OCI-LY7 (cell line): ENCODE data around the gene STAT5A.

ENCODE experiments used
- EZH2phosphoT487 ChIP-seq: fragments of 200-600 bp; sonication (generic); IDR thresholded peaks from 2 replicates; pipeline ENCODE4 v1.6.1; 2018; ENCODE audit warnings: low read depth, borderline replicate concordance, mild to moderate bottlenecking, mixed run types, antibody characterized with exemption, low read length, moderate library complexity, mixed read lengths
- TF ChIP-seq, protein P1 (sequence below): fragments of 200-600 bp; sonication (generic); conservative IDR thresholded peaks from 2 replicates; pipeline ENCODE4 v1.5.1; 2014; ENCODE audit warnings: mild to moderate bottlenecking, antibody characterized with exemption, low read length, moderate library complexity, mixed read lengths

DNA sequence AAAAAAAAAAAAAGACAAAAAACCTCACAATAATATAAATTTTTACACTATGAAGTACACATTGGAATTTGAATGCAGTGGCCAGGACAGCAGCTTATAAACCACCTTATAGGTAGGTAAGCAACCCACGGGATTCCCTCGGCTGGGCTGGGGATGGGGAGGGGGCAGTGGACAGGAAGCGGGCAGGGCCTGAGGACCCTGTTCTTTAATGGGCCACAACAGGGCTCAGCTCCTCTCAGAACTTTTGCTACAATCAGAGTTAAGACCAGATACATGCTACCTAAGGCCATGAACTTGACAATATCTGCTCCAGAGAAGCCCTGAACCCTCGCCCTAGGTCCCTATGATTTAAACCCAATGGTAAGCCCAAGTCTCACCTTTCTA, 25.1 kb downstream of the STAT5A start:
- TF ChIP-seq, protein P1, sequence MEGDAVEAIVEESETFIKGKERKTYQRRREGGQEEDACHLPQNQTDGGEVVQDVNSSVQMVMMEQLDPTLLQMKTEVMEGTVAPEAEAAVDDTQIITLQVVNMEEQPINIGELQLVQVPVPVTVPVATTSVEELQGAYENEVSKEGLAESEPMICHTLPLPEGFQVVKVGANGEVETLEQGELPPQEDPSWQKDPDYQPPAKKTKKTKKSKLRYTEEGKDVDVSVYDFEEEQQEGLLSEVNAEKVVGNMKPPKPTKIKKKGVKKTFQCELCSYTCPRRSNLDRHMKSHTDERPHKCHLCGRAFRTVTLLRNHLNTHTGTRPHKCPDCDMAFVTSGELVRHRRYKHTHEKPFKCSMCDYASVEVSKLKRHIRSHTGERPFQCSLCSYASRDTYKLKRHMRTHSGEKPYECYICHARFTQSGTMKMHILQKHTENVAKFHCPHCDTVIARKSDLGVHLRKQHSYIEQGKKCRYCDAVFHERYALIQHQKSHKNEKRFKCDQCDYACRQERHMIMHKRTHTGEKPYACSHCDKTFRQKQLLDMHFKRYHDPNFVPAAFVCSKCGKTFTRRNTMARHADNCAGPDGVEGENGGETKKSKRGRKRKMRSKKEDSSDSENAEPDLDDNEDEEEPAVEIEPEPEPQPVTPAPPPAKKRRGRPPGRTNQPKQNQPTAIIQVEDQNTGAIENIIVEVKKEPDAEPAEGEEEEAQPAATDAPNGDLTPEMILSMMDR: no peak
- no peak for TF ChIP-seq EZH2phosphoT487
